H1 (cell line): ENCODE data around the gene OMP. TPM values are rescaled to one million over a fixed set of nuclear protein-coding genes. Genes with fewer than 3 reads are reported as not detected.

Experiments used
- CTCF ChIA-PET: fragments of 300-600 bp; sonication (Branson Sonifier 250); formaldehyde crosslinking; loops from one replicate; lab custom pipeline; 2021; ENCODE audit not compliant: partially characterized antibody; lab: Charles Lee
- POLR2A ChIA-PET: fragments of 300-600 bp; sonication (Branson Sonifier 250); formaldehyde crosslinking; loops from one replicate; lab custom pipeline; 2021; ENCODE audit warnings: inconsistent platforms; ENCODE audit not compliant: partially characterized antibody; lab: Charles Lee
- DNase-seq, 2 experiments: peaks; one replicate each; pipeline versions ENCODE4 v3.0.0 to v3.0.0-alpha.2; 2010 to 2022; ENCODE audit warnings: low spot score in 2 of 2, low read depth in 1 of 2, mixed read lengths in 1 of 2
- FAIRE-seq: peaks from 2 replicates; lab custom pipeline; 2011; peaks lifted over from hg19 to GRCh38; lab: Jason Lieb, UNC
- H2AFZ ChIP-seq: 2 replicates; pipeline ENCODE4 v1.8.1; 2012; ENCODE audit warnings: low read length, inconsistent platforms
- H2AK5ac ChIP-seq: 2 replicates; pipeline ENCODE4 v1.6.1; 2013; ENCODE audit warnings: low read depth, low read length
- H2BK120ac ChIP-seq: replicated peaks from 2 replicates; pipeline ENCODE3; 2013; ENCODE audit warnings: low read depth, low read length, inconsistent platforms
- H2BK12ac ChIP-seq: 2 replicates; pipeline ENCODE4 v1.6.1; 2013; ENCODE audit warnings: low read depth, low read length
- H2BK15ac ChIP-seq: 2 replicates; pipeline ENCODE4 v1.6.1; 2013; ENCODE audit warnings: low read length
- H2BK20ac ChIP-seq: 2 replicates; pipeline ENCODE4 v1.6.1; 2013; ENCODE audit warnings: low read length
- H2BK5ac ChIP-seq: 2 replicates; pipeline ENCODE4 v1.6.1; 2013; ENCODE audit warnings: low read depth, low read length
- H3K14ac ChIP-seq: 2 replicates; pipeline ENCODE4 v1.6.1; 2013; ENCODE audit warnings: inconsistent platforms; ENCODE audit not compliant: insufficient read length
- H3K18ac ChIP-seq: 2 replicates; pipeline ENCODE4 v1.6.1; 2013; ENCODE audit warnings: low read length; ENCODE audit errors: extremely low read depth
- H3K23ac ChIP-seq: 2 replicates; pipeline ENCODE4 v1.6.1; 2013; ENCODE audit warnings: inconsistent platforms; ENCODE audit not compliant: insufficient read length
- H3K23me2 ChIP-seq: 2 replicates; pipeline ENCODE4 v1.6.1; 2013; ENCODE audit warnings: low read depth, low read length
- H3K27ac ChIP-seq: 2 replicates; pipeline ENCODE4 v1.6.1; 2011; ENCODE audit warnings: low read depth, low read length, inconsistent platforms
- H3K27me3 ChIP-seq, 4 experiments: replicated peaks in 1 of 4; 1 replicate in 1 of 4; 2 replicates in 3 of 4; pipeline versions ENCODE4 v1.6.1 to v1.8.1; 2011 to 2013; ENCODE audit warnings: low read length in 3 of 4, mild to moderate bottlenecking in 3 of 4, inconsistent platforms in 2 of 4, mixed read lengths in 2 of 4, moderate library complexity in 1 of 4; ENCODE audit not compliant: control insufficient read depth in 3 of 4, insufficient read depth in 3 of 4; ENCODE audit errors: extremely low read depth in 1 of 4
- H3K36me3 ChIP-seq, 4 experiments: 2 replicates each; pipeline versions ENCODE4 v1.6.1 to v1.8.1; 2011 to 2013; ENCODE audit warnings: mild to moderate bottlenecking in 4 of 4, low read length in 3 of 4, moderate library complexity in 2 of 4, control low read depth in 1 of 4, inconsistent platforms in 1 of 4; ENCODE audit not compliant: insufficient read depth in 4 of 4, control insufficient read depth in 2 of 4
- H3K4ac ChIP-seq: replicated peaks from 2 replicates; pipeline ENCODE3; 2013; ENCODE audit warnings: low read length, low read depth, mixed read lengths, inconsistent platforms; ENCODE audit not compliant: insufficient read length
- H3K4me1 ChIP-seq, 4 experiments: replicated peaks in 1 of 4; 1 replicate in 1 of 4; 2 replicates in 3 of 4; pipeline versions ENCODE4 v1.6.1 to v1.8.1; 2011 to 2013; ENCODE audit warnings: low read length in 3 of 4, inconsistent platforms in 2 of 4, mixed read lengths in 1 of 4; ENCODE audit not compliant: insufficient read depth in 4 of 4, control insufficient read depth in 3 of 4
- H3K4me2 ChIP-seq, 2 experiments: 2 replicates each; pipeline versions ENCODE4 v1.6.1 to v1.8.1; 2011 to 2013; ENCODE audit warnings: low read depth in 2 of 2, low read length in 2 of 2, control low read depth in 1 of 2, inconsistent platforms in 1 of 2, mild to moderate bottlenecking in 1 of 2; ENCODE audit not compliant: insufficient read depth in 1 of 2
- H3K4me3 ChIP-seq, 4 experiments: fragments of 200-600, 300-600 bp in 1 of 4; sonication (generic), shearing (Covaris generic), sonication (Bioruptor Twin) in 1 of 4; 2 replicates each; pipeline versions ENCODE4 v1.5.1 to v1.8.1; 2011 to 2016; ENCODE audit warnings: low read length in 4 of 4, low read depth in 3 of 4, control low read depth in 2 of 4, inconsistent platforms in 2 of 4, mild to moderate bottlenecking in 2 of 4, mixed read lengths in 1 of 4, moderate library complexity in 1 of 4; ENCODE audit not compliant: insufficient read depth in 2 of 4; ENCODE audit errors: extremely low read depth in 1 of 4
- H3K56ac ChIP-seq: replicated peaks from 2 replicates; pipeline ENCODE3; 2013; ENCODE audit warnings: low read depth, mild to moderate bottlenecking, mixed read lengths, low read length, inconsistent platforms; ENCODE audit not compliant: insufficient read length
- H3K79me1 ChIP-seq: 2 replicates; pipeline ENCODE4 v1.6.1; 2013; ENCODE audit warnings: low read depth, low read length, control low read depth
- H3K79me2 ChIP-seq, 2 experiments: 2 replicates each; pipeline versions ENCODE4 v1.6.1 to v1.8.1; 2012 to 2013; ENCODE audit warnings: low read length in 2 of 2, mild to moderate bottlenecking in 2 of 2, inconsistent platforms in 1 of 2; ENCODE audit not compliant: insufficient read depth in 2 of 2, control insufficient read depth in 1 of 2
- H3K9ac ChIP-seq, 4 experiments: replicated peaks in 1 of 4; 1 replicate in 1 of 4; 2 replicates in 3 of 4; pipeline versions ENCODE4 v1.6.1 to v1.8.1; 2011 to 2013; ENCODE audit warnings: low read depth in 3 of 4, low read length in 3 of 4, control low read depth in 2 of 4, mild to moderate bottlenecking in 2 of 4, moderate library complexity in 2 of 4, inconsistent platforms in 1 of 4; ENCODE audit errors: extremely low read depth in 1 of 4
- H3K9me3 ChIP-seq, 2 experiments: 2 replicates each; pipeline versions ENCODE4 v1.6.1 to v1.8.1; 2012 to 2013; ENCODE audit warnings: mild to moderate bottlenecking in 2 of 2, moderate library complexity in 2 of 2, control low read depth in 1 of 2, inconsistent platforms in 1 of 2, low read depth in 1 of 2, low read length in 1 of 2, mixed read lengths in 1 of 2; ENCODE audit not compliant: insufficient read depth in 2 of 2
- H4K20me1 ChIP-seq, 2 experiments: replicated peaks in 1 of 2; 2 replicates each; pipeline versions ENCODE3 to v1.8.1; 2011 to 2013; ENCODE audit warnings: inconsistent platforms in 2 of 2, low read length in 2 of 2, mild to moderate bottlenecking in 1 of 2; ENCODE audit not compliant: insufficient read depth in 2 of 2, control insufficient read depth in 1 of 2
- H4K5ac ChIP-seq: 2 replicates; pipeline ENCODE4 v1.6.1; 2013; ENCODE audit warnings: low read length, low read depth, mixed read lengths, inconsistent platforms; ENCODE audit not compliant: insufficient read length
- H4K8ac ChIP-seq: 2 replicates; pipeline ENCODE4 v1.8.0; 2013; ENCODE audit warnings: mild to moderate bottlenecking, moderate library complexity, low read length, inconsistent platforms; ENCODE audit not compliant: insufficient read depth; ENCODE audit errors: extremely low read depth
- H4K91ac ChIP-seq: replicated peaks from 2 replicates; pipeline ENCODE3; 2013; ENCODE audit warnings: low read length, mixed read lengths, inconsistent platforms; ENCODE audit not compliant: insufficient read length
- ASH2L ChIP-seq: fragments of 200-600, 300-600 bp; sonication (generic); IDR thresholded peaks from one replicate; pipeline ENCODE4 v1.7.1; 2017; ENCODE audit warnings: low read length
- GABPA ChIP-seq: IDR thresholded peaks from 2 replicates; pipeline ENCODE4 v1.6.1; 2011; ENCODE audit warnings: mild to moderate bottlenecking, low read length, moderate library complexity, borderline replicate concordance; ENCODE audit not compliant: insufficient read depth
- SIN3A ChIP-seq, 2 experiments: IDR thresholded peaks in 1 of 2; conservative IDR thresholded peaks in 1 of 2; 2 replicates each; pipeline ENCODE4 v1.6.1; 2011 to 2012; ENCODE audit warnings: low read length in 2 of 2, improper control_type of control experiment in 1 of 2, low read depth in 1 of 2, mild to moderate bottlenecking in 1 of 2
- SIX5 ChIP-seq: IDR thresholded peaks from 2 replicates; pipeline ENCODE4 v1.6.1; 2011; ENCODE audit warnings: mild to moderate bottlenecking, low read depth, low read length
- SP1 ChIP-seq: IDR thresholded peaks from 2 replicates; pipeline ENCODE4 v1.6.1; 2011; ENCODE audit warnings: low read depth, low read length
- TAF1 ChIP-seq: IDR thresholded peaks from 2 replicates; pipeline ENCODE4 v1.6.1; 2011; ENCODE audit warnings: mild to moderate bottlenecking, low read depth, low read length
- USF2 ChIP-seq: IDR thresholded peaks from 2 replicates; pipeline ENCODE4 v1.6.1; 2011; ENCODE audit warnings: low read length, improper control_type of control experiment
- WGBS, 2 experiments: shearing (Covaris generic) in 1 of 2; methylation state at CpG; one replicate each; pipeline versions ENCODE4 v1.1.6 to v1.1.7; 2013 to 2015; ENCODE audit warnings: low lambda C conversion rate in 2 of 2, mixed read lengths in 2 of 2, inconsistent platforms in 1 of 2, low coverage in 1 of 2, missing lambda C conversion rate in 1 of 2; ENCODE audit not compliant: insufficient replicate concordance in 2 of 2, insufficient coverage in 1 of 2, insufficient read length in 1 of 2; ENCODE audit errors: extremely low coverage in 1 of 2, missing lambda C conversion rate in 1 of 2; 5-methylcytosine and 5-hydroxymethylcytosine counted together
- polyA plus RNA-seq, 7 experiments: library from polyadenylated mRNA; depleted of rRNA in 3 of 7; stranded (reverse) in 5 of 7; unstranded in 2 of 7; fragments of >200 nt in 5 of 7; fragments of 200-250 nt in 2 of 7; gene quantifications; 1 replicate in 5 of 7; 2 replicates in 1 of 7; 4 replicates in 1 of 7; pipeline versions ENCODE4 v1.2.1 to v1.2.3, GENCODE V29; 2011 to 2013; ENCODE audit warnings: missing spikeins in 2 of 7, mixed read lengths in 2 of 7
- total RNA-seq: library from RNA; stranded (reverse); fragmentation: NEBNext Ultra II Directional; extraction: Animal tissue kit (Norgen Biotek cat#: 25700); gene quantifications from 2 replicates; pipeline ENCODE4 v1.2.1, GENCODE V29; 2021

OMP gene
- total and polyA plus RNA-seq, 2 of the 8 experiments (the other 6 are each of a cell fraction or from before 2014, with no cell fraction given) = not detected

GRCh38 chr11:77103319-77103718 lies 679 bp downstream of the OMP start:
- WGBS, 2 experiments = 79% methylated on average over 2 of the region's 2 CpGs; no CpG with 5 or more reads in 1 of the 2 experiments
- Histone ChIP-seq H3K4me3 (no peak overlapping the region), H4K8ac (no peak overlapping the region)
- TF ChIP-seq USF2 = no peak
- no peak for TF ChIP-seq GABPA
- TF ChIP-seq TAF1 = no peak
- no peak for TF ChIP-seq SP1
- no peak for TF ChIP-seq ASH2L
- TF ChIP-seq SIN3A (conservative IDR thresholded peaks at IDR 0.05 in 1 of 2, IDR thresholded peaks at IDR 0.05 in 1 of 2; ENCODE audit: low read depth in 1 of 2, low read length in 2 of 2) = no peak
- no peak for TF ChIP-seq SIX5

More at GRCh38 chr11:77103319-77103718, 679 bp downstream of the OMP start:
- Histone ChIP-seq H3K9me3 (no peaks in the 10 kb centered on the region), H3K18ac (no peak overlapping the region), H3K56ac (no peak overlapping the region), H3K79me1 (no peaks in the 10 kb centered on the region), H3K79me2 (no peaks in the 10 kb centered on the region), H2BK5ac (no peak overlapping the region), H3K23ac (no peak overlapping the region), H3K4me2 (no peak overlapping the region), H3K14ac (no peak overlapping the region), H3K27ac (no peak overlapping the region), H3K4me1 (no peaks in the 10 kb centered on the region), H2BK20ac (no peak overlapping the region), H2BK12ac (no peak overlapping the region), H2AK5ac (no peak overlapping the region), H3K36me3 (no peaks in the 10 kb centered on the region), H3K9ac (no peak overlapping the region), H3K27me3 (no peaks in the 10 kb centered on the region), H3K23me2 (no peaks in the 10 kb centered on the region), H2BK15ac (no peak overlapping the region), H2BK120ac (no peak overlapping the region), H3K4ac (no peak overlapping the region), H4K20me1 (no peaks in the 10 kb centered on the region), H4K91ac (no peak overlapping the region), H2AFZ (no peak overlapping the region), H4K5ac (no peak overlapping the region)
- FAIRE-seq (no peak), DNase-seq (no peak)
- ChIA-PET POLR2A (no interaction called here), CTCF (interaction anchor here (0.6 to 19.1 kb wide), 9 partner anchors 11 to 305 kb away, joined by 3 to 297 read pairs (median 17); no protein-coding TSS in a partner anchor)
